ENCODE results near the gene RGP1. TPM values are rescaled to one million over a fixed set of nuclear protein-coding genes. Genes with fewer than 3 reads are reported as not detected.
A peak's percentile ranks its signal among the peaks of the same experiment; 100 is the strongest.

The RGP1 gene
- polyA plus RNA-seq, 1 experiment = 20.2 TPM

GRCh38 chr9:35723908-35724307 lies 25.2 kb upstream of the RGP1 start:
- H3K27me3 ChIP-seq (ENCODE audit: control insufficient read depth, insufficient read depth, low read length) = no peaks in the 10 kb centered on the region
- no peak overlapping the region for H3K4me3 ChIP-seq (ENCODE audit: low read depth, low read length)
- H3K27ac ChIP-seq (ENCODE audit: low read depth, low read length) = no peak overlapping the region
- POLR2A ChIA-PET = interaction anchor here (1.0 kb wide), 1 partner anchor 13 kb away, joined by 3 read pairs; no protein-coding TSS in a partner anchor
- CTCF ChIA-PET = interaction anchor here (4.5 kb wide), 1 partner anchor 27 kb away, joined by 24 read pairs; no protein-coding TSS in a partner anchor
- DNase-seq (ENCODE audit: low read depth, low spot score) = no peak
- TF ChIP-seq CTCF (IDR thresholded peaks at IDR 0.05; ENCODE audit: low read depth, low read length) = no peak
- no peaks in the 10 kb centered on the region for H3K9me3 ChIP-seq (ENCODE audit: control insufficient read depth, insufficient read depth, low read length)

GRCh38 chr9:35725362-35725761 lies 23.7 kb upstream of the RGP1 start:
- CTCF ChIA-PET = interaction anchor here (1.7 to 4.2 kb wide), 2 partner anchors 29 to 67 kb away, joined by 3 to 35 read pairs; no protein-coding TSS in a partner anchor
- no peak overlapping the region for H3K4me3 ChIP-seq (ENCODE audit: low read depth, low read length)
- no peaks in the 10 kb centered on the region for H3K9me3 ChIP-seq (ENCODE audit: control insufficient read depth, insufficient read depth, low read length)
- no peak for DNase-seq (ENCODE audit: low read depth, low spot score)
- POLR2A ChIA-PET = interaction anchor here (4.4 kb wide), 1 partner anchor 36 kb away, joined by 101 read pairs; the partner anchor contains the start of gene TPM2
- no peak for TF ChIP-seq CTCF (IDR thresholded peaks at IDR 0.05; ENCODE audit: low read depth, low read length)
- no peak overlapping the region for H3K27ac ChIP-seq (ENCODE audit: low read depth, low read length)
- H3K27me3 ChIP-seq (ENCODE audit: control insufficient read depth, insufficient read depth, low read length) = no peaks in the 10 kb centered on the region

GRCh38 chr9:35726931-35727330 lies 22.2 kb upstream of the RGP1 start:
- DNase-seq (ENCODE audit: low read depth, low spot score) = no peak
- H3K9me3 ChIP-seq (ENCODE audit: control insufficient read depth, insufficient read depth, low read length) = no peaks in the 10 kb centered on the region
- H3K27ac ChIP-seq (ENCODE audit: low read depth, low read length) = peak overlapping the region; percentile 98
- H3K27me3 ChIP-seq (ENCODE audit: control insufficient read depth, insufficient read depth, low read length) = no peaks in the 10 kb centered on the region
- H3K4me3 ChIP-seq (ENCODE audit: low read depth, low read length) = peak overlapping the region; percentile 98
- ChIA-PET CTCF (interaction anchor here (1.2 to 5.8 kb wide), 9 partner anchors 9 to 123 kb away, joined by 3 to 35 read pairs (median 11); partner anchors contain the start of genes ARHGEF39, CCDC107 and RMRP), POLR2A (interaction anchor here (1.2 to 4.4 kb wide), 7 partner anchors 9 to 123 kb away, joined by 3 to 101 read pairs (median 11); partner anchors contain the start of gene TPM2)
- peak; percentile 21; the same call in 1 of the 2 replicates for TF ChIP-seq CTCF (IDR thresholded peaks at IDR 0.05; ENCODE audit: low read depth, low read length)

GRCh38 chr9:35727676-35728040 lies 21.4 kb upstream of the RGP1 start:
- no peak for DNase-seq (ENCODE audit: low read depth, low spot score)
- no peaks in the 10 kb centered on the region for H3K27me3 ChIP-seq (ENCODE audit: control insufficient read depth, insufficient read depth, low read length)
- ChIA-PET CTCF (interaction anchor here (0.8 to 5.8 kb wide), 14 partner anchors 9 to 184 kb away, joined by 3 to 35 read pairs (median 4); partner anchors contain the start of genes ARHGEF39, CCDC107 and RMRP), POLR2A (interaction anchor here (0.5 to 4.4 kb wide), 20 partner anchors 9 to 217 kb away, joined by 3 to 101 read pairs (median 6); partner anchors contain the start of genes CCDC107, GBA2, HINT2 and RGP1)
- peak overlapping the region; percentile 98 for H3K27ac ChIP-seq (ENCODE audit: low read depth, low read length)
- H3K9me3 ChIP-seq (ENCODE audit: control insufficient read depth, insufficient read depth, low read length) = no peaks in the 10 kb centered on the region; the same call in 1 of the 2 replicates
- no peak for TF ChIP-seq CTCF (IDR thresholded peaks at IDR 0.05; ENCODE audit: low read depth, low read length)
- H3K4me3 ChIP-seq (ENCODE audit: low read depth, low read length) = peak overlapping the region; percentile 98

Data from AG04450 (cell line).